HepG2 (cell line): ENCODE measurements around the gene CDX1. TPM values are rescaled to one million over a fixed set of nuclear protein-coding genes. Genes with fewer than 3 reads are reported as not detected.

Experiments
- ARNT2 ChIP-seq: sonication (generic); formaldehyde crosslinking; IDR thresholded peaks from 2 replicates; pipeline ENCODE4 v1.8.0; 2022; ENCODE audit warnings: mild to moderate bottlenecking, low read depth, missing genetic modification reagents, moderate library complexity
- BCL3 ChIP-seq: sonication (generic); formaldehyde crosslinking; IDR thresholded peaks from 2 replicates; pipeline ENCODE4 v1.5.1; 2020; ENCODE audit warnings: mild to moderate bottlenecking, missing genetic modification reagents, moderate library complexity
- FOSL2 ChIP-seq: sonication (generic); formaldehyde crosslinking; IDR thresholded peaks from 2 replicates; pipeline ENCODE4 v1.4.0; 2020; ENCODE audit warnings: missing genetic modification reagents
- GABPB1 ChIP-seq: IDR thresholded peaks from 2 replicates; pipeline ENCODE4 v1.6.1; 2016; ENCODE audit warnings: mild to moderate bottlenecking, missing genetic modification reagents, moderate library complexity, missing compliant biosample characterization
- HOXA3 ChIP-seq: sonication (generic); formaldehyde crosslinking; IDR thresholded peaks from 2 replicates; pipeline ENCODE4 v1.5.0; 2020; ENCODE audit warnings: missing genetic modification reagents
- ISL2 ChIP-seq: sonication (generic); formaldehyde crosslinking; IDR thresholded peaks from 2 replicates; pipeline ENCODE4 v1.5.0; 2020; ENCODE audit warnings: missing genetic modification reagents
- LBX2 ChIP-seq: sonication (generic); formaldehyde crosslinking; IDR thresholded peaks from 2 replicates; pipeline ENCODE4 v1.5.0; 2020; ENCODE audit warnings: missing genetic modification reagents, mild to moderate bottlenecking, borderline replicate concordance
- MED13 ChIP-seq: sonication (generic); formaldehyde crosslinking; IDR thresholded peaks from 2 replicates; pipeline ENCODE4 v1.5.0; 2020; ENCODE audit warnings: missing genetic modification reagents
- PREB ChIP-seq: sonication (generic); formaldehyde crosslinking; IDR thresholded peaks from 2 replicates; pipeline ENCODE4 v1.4.0; 2020; ENCODE audit warnings: missing genetic modification reagents
- RXRB ChIP-seq: IDR thresholded peaks from 2 replicates; pipeline ENCODE4 v1.6.1; 2016; ENCODE audit warnings: borderline replicate concordance, missing genetic modification reagents, missing compliant biosample characterization
- SNAI1 ChIP-seq: sonication (generic); formaldehyde crosslinking; IDR thresholded peaks from 2 replicates; pipeline ENCODE4 v1.5.0; 2020; ENCODE audit warnings: mild to moderate bottlenecking, missing genetic modification reagents, borderline replicate concordance
- SPEN ChIP-seq: sonication (generic); formaldehyde crosslinking; IDR thresholded peaks from 2 replicates; pipeline ENCODE4 v1.5.1; 2020; ENCODE audit warnings: low read depth, mild to moderate bottlenecking, missing genetic modification reagents
- THAP9 ChIP-seq: sonication (generic); formaldehyde crosslinking; IDR thresholded peaks from 2 replicates; pipeline ENCODE4; 2020; ENCODE audit warnings: missing genetic modification reagents, mild to moderate bottlenecking, borderline replicate concordance
- ZBTB3 ChIP-seq: sonication (generic); formaldehyde crosslinking; IDR thresholded peaks from 2 replicates; pipeline ENCODE4 v1.4.0; 2020; ENCODE audit warnings: low read depth, mild to moderate bottlenecking, moderate library complexity, missing genetic modification reagents, borderline replicate concordance
- ZIK1 ChIP-seq: sonication (generic); formaldehyde crosslinking; IDR thresholded peaks from 2 replicates; pipeline ENCODE4 v1.5.0; 2020; ENCODE audit warnings: mild to moderate bottlenecking, low read depth, missing genetic modification reagents, borderline replicate concordance
- ZNF263 ChIP-seq: sonication (generic); formaldehyde crosslinking; IDR thresholded peaks from 2 replicates; pipeline ENCODE4 v1.4.0; 2020; ENCODE audit warnings: missing genetic modification reagents
- ZNF484 ChIP-seq: sonication (generic); formaldehyde crosslinking; IDR thresholded peaks from 2 replicates; pipeline ENCODE4 v1.5.1; 2020; ENCODE audit warnings: mild to moderate bottlenecking, low read depth, missing genetic modification reagents, borderline replicate concordance
- ZNF569 ChIP-seq: sonication (generic); formaldehyde crosslinking; IDR thresholded peaks from 2 replicates; pipeline ENCODE4 v1.5.0; 2020; ENCODE audit warnings: mild to moderate bottlenecking, missing genetic modification reagents, moderate library complexity, borderline replicate concordance
- ZNF574 ChIP-seq: sonication (generic); formaldehyde crosslinking; IDR thresholded peaks from 2 replicates; pipeline ENCODE4 v1.4.0; 2020; ENCODE audit warnings: missing genetic modification reagents
- ZNF768 ChIP-seq: sonication (generic); formaldehyde crosslinking; IDR thresholded peaks from 2 replicates; pipeline ENCODE4 v1.4.0; 2020; ENCODE audit warnings: missing genetic modification reagents
- polyA plus RNA-seq, 8 experiments: library from polyadenylated mRNA; depleted of rRNA in 3 of 8; stranded (reverse) in 7 of 8; unstranded in 1 of 8; fragments of >200 nt; fragmentation: Illumina TruSeq in 4 of 8; extraction: Trizol in 4 of 8; gene quantifications; 2 replicates each; pipeline versions ENCODE4 v1.2.1 to v1.2.3, GENCODE V29; 2011 to 2016; ENCODE audit warnings: low read depth in 4 of 8, missing spikeins in 1 of 8, mixed read lengths in 1 of 8; ENCODE audit not compliant: insufficient read depth in 1 of 8
- total RNA-seq, 5 experiments: library from RNA; depleted of rRNA; stranded (reverse); fragments of >200 nt; fragmentation: Illumina TruSeq; extraction: Trizol; gene quantifications; 2 replicates each; pipeline ENCODE4 v1.2.3, GENCODE V29; 2016; ENCODE audit warnings: low read depth in 1 of 5

The CDX1 gene
- total and polyA plus RNA-seq, 2 of the 13 experiments (the other 11 are each of a cell fraction or from before 2014, with no cell fraction given), result not detected

- peak; percentile 22; the same call in 1 of the 2 replicates for TF ChIP-seq ZNF574
- TF ChIP-seq SPEN (CRISPR knock-in tag), result no peak
- TF ChIP-seq FOSL2 (CRISPR knock-in tag), result peak; percentile 46
- peak; percentile 45; the same call in 1 of the 2 replicates for TF ChIP-seq BCL3
- peak; percentile 48; the same call in 1 of the 2 replicates for TF ChIP-seq ISL2 (CRISPR knock-in tag)
- TF ChIP-seq RXRB (CRISPR knock-in tag), result no peak; the same call in 1 of the 2 replicates
- no peak for TF ChIP-seq PREB
- TF ChIP-seq ZNF263 (CRISPR knock-in tag), result peak; percentile 50; the same call in 1 of the 2 replicates
- TF ChIP-seq MED13 (CRISPR knock-in tag), result no peak
- peak; percentile 55; the same call in 1 of the 2 replicates for TF ChIP-seq ARNT2 (CRISPR knock-in tag)
- 0 out of 2 replicates have a peak, but pooled peaks have one; percentile 16 for TF ChIP-seq ZBTB3 (CRISPR knock-in tag)
- no peak for TF ChIP-seq ZNF569 (CRISPR knock-in tag)
- 0 out of 2 replicates have a peak, but pooled peaks have one; percentile 26 for TF ChIP-seq LBX2 (CRISPR knock-in tag)
- no peak; the same call in 1 of the 2 replicates for TF ChIP-seq THAP9 (CRISPR knock-in tag)
- no peak; the same call in 1 of the 2 replicates for TF ChIP-seq GABPB1 (CRISPR knock-in tag)
- TF ChIP-seq ZIK1 (CRISPR knock-in tag), result peak; percentile 31; the same call in 1 of the 2 replicates
- TF ChIP-seq ZNF768 (CRISPR knock-in tag), result no peak
- TF ChIP-seq SNAI1 (CRISPR knock-in tag), result no peak
- TF ChIP-seq HOXA3 (CRISPR knock-in tag), result peak; percentile 61
- no peak for TF ChIP-seq ZNF484 (CRISPR knock-in tag)
Observed at GRCh38 chr5:150142185-150142958, 24.2 kb upstream of the CDX1 start (continued).
